Measurements from ENCODE around the gene RPS6KA1. TPM values are rescaled to one million over a fixed set of nuclear protein-coding genes. Genes with fewer than 3 reads are reported as not detected.
A peak's percentile ranks its signal among the peaks of the same experiment; 100 is the strongest.

The RPS6KA1 gene
- total and polyA plus RNA-seq, 2 of the 13 experiments (the other 11 are each of a cell fraction or from before 2014, with no cell fraction given) = 19.6 to 24.2 TPM

GRCh38 chr1:26526287-26526686 lies 3.3 kb upstream of the RPS6KA1 start:
- no peak overlapping the region for H3K9ac ChIP-seq (ENCODE audit: insufficient read depth, low read depth, low read length)
- H3K27ac ChIP-seq (ENCODE audit: extremely low read length, insufficient read depth, low read length) = no peak overlapping the region
- intact Hi-C loops (cut with micrococcal nuclease; ENCODE audit: unreplicated experiment) = no loop called here
- H3K27me3 ChIP-seq (ENCODE audit: control insufficient read depth in 1 of 2, insufficient read depth in 2 of 2, low read length in 2 of 2) = peaks cover 0 to 3% of the 10 kb centered on the region in 2 experiments; a peak in 2 of 5 replicates
- in situ Hi-C loops (cut with HindIII; ENCODE audit: extremely low pct_ligation_motif_present, low pct_unique_long_range_greater_than_20kb) = no loop called here
- ATAC-seq = no peak
- DNase-seq (ENCODE audit: low spot score) = no peak
- BruUV-seq (replicated peaks) = no TSS peak
- H3K4me1 ChIP-seq (ENCODE audit: insufficient read depth, low read length) = peaks cover 36% of the 10 kb centered on the region
- 53% methylated on average over 5 of the region's 5 CpGs for WGBS (ENCODE audit: low lambda C conversion rate)
- no peak for FAIRE-seq
- H3K4me3 ChIP-seq (replicated peaks in 1 of 3; ENCODE audit: insufficient read depth in 1 of 3, low read depth in 2 of 3, low read length in 3 of 3) = no peak overlapping the region
- no peaks in the 10 kb centered on the region for H3K9me3 ChIP-seq (ENCODE audit: low read length)
- no peak overlapping the region for H2AFZ ChIP-seq (ENCODE audit: low read length)
- TF ChIP-seq NR2C2 (CRISPR knock-in tag; IDR thresholded peaks at IDR 0.05; ENCODE audit: borderline replicate concordance) (no peak), ZNF382 (CRISPR knock-in tag; IDR thresholded peaks at IDR 0.05; ENCODE audit: borderline replicate concordance) (no peak), CAMTA2 (CRISPR knock-in tag; IDR thresholded peaks at IDR 0.05; ENCODE audit: borderline replicate concordance) (no peak), ZNF276 (CRISPR knock-in tag; IDR thresholded peaks at IDR 0.05; ENCODE audit: low read depth) (no peak), ZNF121 (CRISPR knock-in tag; IDR thresholded peaks at IDR 0.05) (peak; percentile 92)
- H3K79me2 ChIP-seq (ENCODE audit: insufficient read depth, low read length) = peaks cover 9% of the 10 kb centered on the region
- CTCF ChIA-PET (ENCODE audit: low intra/inter-chr PET ratio, low total read pairs) = no interaction called here
- H4K20me1 ChIP-seq (ENCODE audit: insufficient read depth, low read length) = no peaks in the 10 kb centered on the region
- H3K36me3 ChIP-seq (replicated peaks in 1 of 2; ENCODE audit: control insufficient read depth in 1 of 2, insufficient read depth in 2 of 2, low read length in 2 of 2) = no peaks in the 10 kb centered on the region
- POLR2A ChIA-PET = interaction anchor here (5.8 kb wide), 1 partner anchor 26 kb away, joined by 41 read pairs; no protein-coding TSS in a partner anchor
- no peak overlapping the region for H3K4me2 ChIP-seq (ENCODE audit: low read depth, low read length)

GRCh38 chr1:26529405-26529654 lies 231 bp upstream of the RPS6KA1 start:
- 0% methylated on average over 2 of the region's 19 CpGs for WGBS (ENCODE audit: low lambda C conversion rate)

More at GRCh38 chr1:26529405-26529654, 231 bp upstream of the RPS6KA1 start:
- ChIA-PET POLR2A (interaction anchor here (1.2 to 5.8 kb wide), 4 partner anchors 9 to 97 kb away, joined by 3 to 41 read pairs (median 3); partner anchors contain the start of genes DHDDS and HMGN2), CTCF (ENCODE audit: low intra/inter-chr PET ratio, low total read pairs) (no interaction called here)
- peak overlapping the region; percentile 70 to 92 (median 89); a peak in 5 of 6 replicates for H3K4me3 ChIP-seq (replicated peaks in 1 of 3; ENCODE audit: insufficient read depth in 1 of 3, low read depth in 2 of 3, low read length in 3 of 3)
- H3K36me3 ChIP-seq (replicated peaks in 1 of 2; ENCODE audit: control insufficient read depth in 1 of 2, insufficient read depth in 2 of 2, low read length in 2 of 2) = no peaks in the 10 kb centered on the region
- H3K9ac ChIP-seq (ENCODE audit: insufficient read depth, low read depth, low read length) = peak overlapping the region; percentile 73
- H3K9me3 ChIP-seq (ENCODE audit: low read length) = no peaks in the 10 kb centered on the region
- H3K79me2 ChIP-seq (ENCODE audit: insufficient read depth, low read length) = peaks cover 17% of the 10 kb centered on the region
- no peak overlapping the region for H3K27ac ChIP-seq (ENCODE audit: extremely low read length, insufficient read depth, low read length)
- in situ Hi-C loops (cut with HindIII; ENCODE audit: extremely low pct_ligation_motif_present, low pct_unique_long_range_greater_than_20kb) = no loop called here
- BruUV-seq (replicated peaks) = no TSS peak
- H3K4me2 ChIP-seq (ENCODE audit: low read depth, low read length) = peak overlapping the region; percentile 100
- no peak overlapping the region for H2AFZ ChIP-seq (ENCODE audit: low read length)
- peaks cover 0 to 3% of the 10 kb centered on the region in 2 experiments; a peak in 2 of 5 replicates for H3K27me3 ChIP-seq (ENCODE audit: control insufficient read depth in 1 of 2, insufficient read depth in 2 of 2, low read length in 2 of 2)
- no peaks in the 10 kb centered on the region for H4K20me1 ChIP-seq (ENCODE audit: insufficient read depth, low read length)
- FAIRE-seq (no peak), DNase-seq (ENCODE audit: low spot score) (no peak), ATAC-seq (no peak; the same call in 2 of the 3 replicates)
- TF ChIP-seq ZFX (CRISPR knock-in tag; IDR thresholded peaks at IDR 0.05; ENCODE audit: low read depth) (peak; percentile 66; the same call in 1 of the 2 replicates), MYPOP (CRISPR knock-in tag; IDR thresholded peaks at IDR 0.05) (0 out of 2 replicates have a peak, but pooled peaks have one; percentile 13), TEAD2 (CRISPR knock-in tag; IDR thresholded peaks at IDR 0.05) (no peak), SAP130 (CRISPR knock-in tag; IDR thresholded peaks at IDR 0.05; ENCODE audit: low read depth) (0 out of 2 replicates have a peak, but pooled peaks have one; percentile 5), PHF8 (CRISPR knock-in tag; IDR thresholded peaks at IDR 0.05) (peak; percentile 18; the same call in 1 of the 2 replicates), YEATS4 (CRISPR knock-in tag; IDR thresholded peaks at IDR 0.05; ENCODE audit: borderline replicate concordance) (0 out of 2 replicates have a peak, but pooled peaks have one; percentile 6), ZNF563 (CRISPR knock-in tag; IDR thresholded peaks at IDR 0.05) (no peak), ZNF589 (CRISPR knock-in tag; conservative IDR thresholded peaks at IDR 0.05) (no peak), ZNF749 (CRISPR knock-in tag; IDR thresholded peaks at IDR 0.05; ENCODE audit: borderline replicate concordance) (no peak), SP4 (CRISPR knock-in tag; IDR thresholded peaks at IDR 0.05) (0 out of 2 replicates have a peak, but pooled peaks have one; percentile 3), TEAD3 (CRISPR knock-in tag; optimal IDR thresholded peaks at IDR 0.05; ENCODE audit: borderline replicate concordance) (peak; percentile 24)
- intact Hi-C loops (cut with micrococcal nuclease; ENCODE audit: unreplicated experiment) = no loop called here
- H3K4me1 ChIP-seq (ENCODE audit: insufficient read depth, low read length) = peaks cover 60% of the 10 kb centered on the region
